Activated CD8-positive, alpha-beta T cell treated with anti-CD3 and anti-CD28 coated beads, Interleukin-2, amount 10 ng/mL, durations not matched to agents 7 days and 5 days (primary cell): ENCODE measurements around the gene PLEKHG4B. TPM values are rescaled to one million over a fixed set of nuclear protein-coding genes. Genes with fewer than 3 reads are reported as not detected.

ENCODE experiments used
- ATAC-seq: fragments of 150-1000 bp; cut with Tn5 transposase; one replicate; pipeline ENCODE4 v1.10.0; 2021; ENCODE audit warnings: moderate library complexity
- CTCF ChIA-PET: fragments of 350-600 bp; sonication (Branson Sonifier 250); formaldehyde crosslinking; loops from one replicate; lab custom pipeline; 2021; ENCODE audit warnings: antibody characterized with exemption; lab: Charles Lee
- POLR2A ChIA-PET: fragments of 350-600 bp; sonication (Branson Sonifier 250); formaldehyde crosslinking; loops from one replicate; lab custom pipeline; 2021; ENCODE audit warnings: antibody characterized with exemption; lab: Charles Lee
- DNase-seq: peaks from one replicate; pipeline ENCODE4 v3.0.0-alpha.2; 2020
- H3K27ac Mint-ChIP-seq: one replicate; pipeline ENCODE4 v1.8.0; 2021; ENCODE audit warnings: mild to moderate bottlenecking, mixed read lengths
- H3K27me3 Mint-ChIP-seq: one replicate; pipeline ENCODE4 v1.8.0; 2021; ENCODE audit warnings: low read depth, mixed read lengths
- H3K36me3 Mint-ChIP-seq: one replicate; pipeline ENCODE4 v1.8.0; 2021; ENCODE audit warnings: low read depth, mixed read lengths
- H3K4me1 Mint-ChIP-seq: one replicate; pipeline ENCODE4 v1.8.0; 2021; ENCODE audit warnings: low read depth, mixed read lengths
- H3K4me3 Mint-ChIP-seq: one replicate; pipeline ENCODE4 v1.8.0; 2021; ENCODE audit warnings: mild to moderate bottlenecking, mixed read lengths
- H3K9me3 Mint-ChIP-seq: one replicate; pipeline ENCODE4 v1.8.0; 2022; ENCODE audit warnings: mixed read lengths; ENCODE audit not compliant: insufficient read depth
- total RNA-seq, 2 experiments: library from RNA; stranded (reverse); gene quantifications; one replicate each; pipeline ENCODE4 v1.2.3, GENCODE V29; 2021

PLEKHG4B gene
- total RNA-seq, 2 experiments from 2014 or later = not detected

GRCh38 chr5:77546-77945 lies 14.4 kb upstream of the PLEKHG4B start:
- Mint-ChIP-seq H3K4me3 (no peak overlapping the region), H3K36me3 (no peaks in the 10 kb centered on the region), H3K27me3 (no peaks in the 10 kb centered on the region), H3K4me1 (no peaks in the 10 kb centered on the region), H3K27ac (no peak overlapping the region), H3K9me3 (no peaks in the 10 kb centered on the region)
- CTCF ChIA-PET = no interaction called here
- POLR2A ChIA-PET = no interaction called here
- ATAC-seq = no peak
- no peak for DNase-seq

- Mint-ChIP-seq H3K9me3 (no peaks in the 10 kb centered on the region), H3K27me3 (no peaks in the 10 kb centered on the region), H3K36me3 (no peaks in the 10 kb centered on the region), H3K4me1 (no peaks in the 10 kb centered on the region), H3K4me3 (no peak overlapping the region), H3K27ac (no peak overlapping the region)
- ATAC-seq = no peak
- DNase-seq = peak; percentile 31
- CTCF ChIA-PET = no interaction called here
- POLR2A ChIA-PET = no interaction called here
These were observed 13.8 kb upstream of the PLEKHG4B start for GRCh38 chr5:77957-78804.

- H3K4me1 Mint-ChIP-seq = no peaks in the 10 kb centered on the region
- no peaks in the 10 kb centered on the region for H3K27me3 Mint-ChIP-seq
- no peak overlapping the region for H3K27ac Mint-ChIP-seq
- DNase-seq (no peak), ATAC-seq (no peak)
- ChIA-PET CTCF (no interaction called here), POLR2A (no interaction called here)
- H3K9me3 Mint-ChIP-seq = no peaks in the 10 kb centered on the region
- no peak overlapping the region for H3K4me3 Mint-ChIP-seq
- no peaks in the 10 kb centered on the region for H3K36me3 Mint-ChIP-seq
These were observed 13.2 kb upstream of the PLEKHG4B start for GRCh38 chr5:78805-79149.

- no peaks in the 10 kb centered on the region for H3K27me3 Mint-ChIP-seq
- no peaks in the 10 kb centered on the region for H3K36me3 Mint-ChIP-seq
- H3K9me3 Mint-ChIP-seq = no peaks in the 10 kb centered on the region
- DNase-seq (no peak), ATAC-seq (no peak)
- POLR2A ChIA-PET = no interaction called here
- no peaks in the 10 kb centered on the region for H3K4me1 Mint-ChIP-seq
- no peak overlapping the region for H3K4me3 Mint-ChIP-seq
- CTCF ChIA-PET = no interaction called here
- H3K27ac Mint-ChIP-seq = no peak overlapping the region
These were observed 12.7 kb upstream of the PLEKHG4B start for GRCh38 chr5:79263-79662.

- DNase-seq (no peak), ATAC-seq (no peak)
- H3K4me3 Mint-ChIP-seq = no peak overlapping the region
- POLR2A ChIA-PET = no interaction called here
- H3K27me3 Mint-ChIP-seq = no peaks in the 10 kb centered on the region
- H3K27ac Mint-ChIP-seq = no peak overlapping the region
- H3K36me3 Mint-ChIP-seq = no peaks in the 10 kb centered on the region
- H3K9me3 Mint-ChIP-seq = no peaks in the 10 kb centered on the region
- H3K4me1 Mint-ChIP-seq = no peaks in the 10 kb centered on the region
- CTCF ChIA-PET = no interaction called here
These were observed 12.1 kb upstream of the PLEKHG4B start for GRCh38 chr5:79821-80220.

GRCh38 chr5:81391-82021 lies 10.5 kb upstream of the PLEKHG4B start:
- POLR2A ChIA-PET = no interaction called here
- no peak overlapping the region for H3K27ac Mint-ChIP-seq

GRCh38 chr5:82097-82496 lies 9.9 kb upstream of the PLEKHG4B start:
- Mint-ChIP-seq H3K4me3 (no peak overlapping the region), H3K4me1 (no peaks in the 10 kb centered on the region), H3K9me3 (no peaks in the 10 kb centered on the region), H3K36me3 (no peaks in the 10 kb centered on the region), H3K27me3 (peaks cover 1% of the 10 kb centered on the region), H3K27ac (no peak overlapping the region)
- DNase-seq (no peak), ATAC-seq (no peak)
- ChIA-PET POLR2A (no interaction called here), CTCF (no interaction called here)

More at GRCh38 chr5:81391-82021, 10.5 kb upstream of the PLEKHG4B start:
- no peak overlapping the region for H3K4me3 Mint-ChIP-seq
- H3K4me1 Mint-ChIP-seq = no peaks in the 10 kb centered on the region
- H3K36me3 Mint-ChIP-seq = no peaks in the 10 kb centered on the region
- H3K9me3 Mint-ChIP-seq = no peaks in the 10 kb centered on the region
- ATAC-seq (no peak), DNase-seq (no peak)
- H3K27me3 Mint-ChIP-seq = no peaks in the 10 kb centered on the region
- CTCF ChIA-PET = no interaction called here

GRCh38 chr5:82570-82969 lies 9.4 kb upstream of the PLEKHG4B start:
- H3K9me3 Mint-ChIP-seq = no peaks in the 10 kb centered on the region
- ChIA-PET POLR2A (no interaction called here), CTCF (no interaction called here)
- no peak overlapping the region for H3K4me3 Mint-ChIP-seq
- DNase-seq (no peak), ATAC-seq (no peak)
- no peaks in the 10 kb centered on the region for H3K36me3 Mint-ChIP-seq
- no peak overlapping the region for H3K27ac Mint-ChIP-seq
- H3K27me3 Mint-ChIP-seq = peaks cover 5% of the 10 kb centered on the region
- H3K4me1 Mint-ChIP-seq = no peaks in the 10 kb centered on the region

GRCh38 chr5:83029-83428 lies 8.9 kb upstream of the PLEKHG4B start:
- Mint-ChIP-seq H3K4me3 (no peak overlapping the region), H3K4me1 (no peaks in the 10 kb centered on the region), H3K27me3 (peaks cover 8% of the 10 kb centered on the region), H3K9me3 (no peaks in the 10 kb centered on the region), H3K36me3 (no peaks in the 10 kb centered on the region), H3K27ac (no peak overlapping the region)
- CTCF ChIA-PET = no interaction called here
- POLR2A ChIA-PET = no interaction called here
- ATAC-seq (no peak), DNase-seq (no peak)

GRCh38 chr5:85334-85995 lies 6.5 kb upstream of the PLEKHG4B start:
- Mint-ChIP-seq H3K27me3 (peaks cover 23% of the 10 kb centered on the region), H3K27ac (no peak overlapping the region)
- no peak for ATAC-seq

GRCh38 chr5:89337-90286 lies 2.4 kb upstream of the PLEKHG4B start:
- H3K4me3 Mint-ChIP-seq = no peak overlapping the region
- no peak for ATAC-seq
- H3K27ac Mint-ChIP-seq = no peak overlapping the region
- POLR2A ChIA-PET = no interaction called here
- H3K9me3 Mint-ChIP-seq = no peaks in the 10 kb centered on the region
- H3K36me3 Mint-ChIP-seq = no peaks in the 10 kb centered on the region
- peaks cover 3% of the 10 kb centered on the region for H3K4me1 Mint-ChIP-seq
- H3K27me3 Mint-ChIP-seq = peaks cover 43% of the 10 kb centered on the region
- DNase-seq = no peak
- CTCF ChIA-PET = no interaction called here

More at GRCh38 chr5:85334-85995, 6.5 kb upstream of the PLEKHG4B start:
- H3K36me3 Mint-ChIP-seq = no peaks in the 10 kb centered on the region
- no peak overlapping the region for H3K4me3 Mint-ChIP-seq
- CTCF ChIA-PET = no interaction called here
- no peaks in the 10 kb centered on the region for H3K4me1 Mint-ChIP-seq
- no peak for DNase-seq
- no peaks in the 10 kb centered on the region for H3K9me3 Mint-ChIP-seq
- POLR2A ChIA-PET = no interaction called here
